Ectodermal cell (in vitro differentiated cells): ENCODE data around the gene FANCE.

Source experiments
- H3K27ac ChIP-seq: 2 replicates; pipeline ENCODE4 v1.7.0; 2013; ENCODE audit warnings: mild to moderate bottlenecking, low read depth, low read length; ENCODE audit not compliant: insufficient read depth, poor library complexity, severe bottlenecking
- H3K27me3 ChIP-seq: 2 replicates; pipeline ENCODE4 v1.7.0; 2013; ENCODE audit warnings: mild to moderate bottlenecking, low read length; ENCODE audit not compliant: insufficient read depth, control insufficient read depth, poor library complexity, severe bottlenecking
- H3K36me3 ChIP-seq: one replicate; pipeline ENCODE4 v1.7.0; 2013; ENCODE audit warnings: low read length; ENCODE audit not compliant: control insufficient read depth, insufficient read depth
- H3K4me1 ChIP-seq: one replicate; pipeline ENCODE4 v1.7.0; 2013; ENCODE audit warnings: low read length; ENCODE audit not compliant: control insufficient read depth, insufficient read depth
- H3K4me3 ChIP-seq: 2 replicates; pipeline ENCODE4 v1.7.0; 2013; ENCODE audit warnings: low read depth, low read length, control low read depth; ENCODE audit not compliant: insufficient read depth
- H3K9me3 ChIP-seq: 2 replicates; pipeline ENCODE4 v1.7.0; 2013; ENCODE audit warnings: mild to moderate bottlenecking, low read length, moderate library complexity; ENCODE audit not compliant: control insufficient read depth
- WGBS, 2 experiments: methylation state at CpG; one replicate each; pipeline ENCODE4 v1.1.7; 2013; ENCODE audit warnings: missing lambda C conversion rate in 2 of 2; 5-methylcytosine and 5-hydroxymethylcytosine counted together

The FANCE gene

DNA sequence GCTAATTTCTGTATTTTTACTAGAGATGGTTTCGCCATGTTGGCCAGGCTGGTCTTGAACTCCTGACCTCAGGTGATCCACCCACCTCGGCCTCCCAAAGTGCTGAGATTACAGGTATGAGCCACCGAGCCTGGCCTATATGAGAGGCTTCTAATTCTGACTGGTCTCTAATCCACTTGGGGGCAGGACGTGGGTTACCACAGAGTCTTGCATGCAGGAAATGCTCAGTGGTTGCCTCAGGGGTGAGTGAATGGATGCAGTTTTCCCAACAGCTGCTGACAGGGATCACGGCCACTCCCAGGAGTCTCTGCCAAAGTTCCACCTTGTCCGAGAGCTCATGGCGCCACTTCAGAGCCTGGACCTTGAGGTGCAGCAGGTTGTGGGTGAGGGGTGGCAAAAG, 6.4 kb upstream of the FANCE start:
- 89 to 93% methylated on average over 7 of the region's 7 CpGs for WGBS, 2 experiments
- H3K4me1 ChIP-seq = no peaks in the 10 kb centered on the region
- no peak overlapping the region for H3K4me3 ChIP-seq
- H3K27me3 ChIP-seq = peaks cover 12% of the 10 kb centered on the region
- H3K36me3 ChIP-seq = no peaks in the 10 kb centered on the region
- H3K27ac ChIP-seq = no peak overlapping the region
- no peaks in the 10 kb centered on the region for H3K9me3 ChIP-seq

DNA sequence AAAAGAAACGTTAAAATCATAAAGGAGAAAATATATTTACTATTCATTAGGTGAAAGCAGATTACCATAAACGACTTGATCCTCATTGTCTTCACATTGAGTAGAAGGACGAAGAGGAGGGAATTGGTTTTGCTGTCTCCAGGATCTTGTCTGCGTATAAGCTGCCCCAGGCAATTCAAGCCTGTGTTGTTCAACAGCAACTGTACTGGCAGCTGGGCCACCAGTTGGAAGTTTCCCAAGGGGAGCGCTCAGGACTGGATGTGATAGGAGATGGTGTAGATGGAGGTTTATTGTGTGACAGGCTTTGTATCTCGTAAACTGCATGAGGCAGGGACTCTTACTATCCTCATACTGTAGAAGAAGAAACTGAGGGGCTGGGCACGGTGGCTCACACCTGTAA, 3.9 kb upstream of the FANCE start:
- H3K27ac ChIP-seq = no peak overlapping the region
- no peaks in the 10 kb centered on the region for H3K9me3 ChIP-seq
- no peaks in the 10 kb centered on the region for H3K36me3 ChIP-seq
- H3K27me3 ChIP-seq = peaks cover 21% of the 10 kb centered on the region
- no peak overlapping the region for H3K4me3 ChIP-seq
- 80% methylated on average over 7 of the region's 7 CpGs for WGBS, 2 experiments
- peaks cover 4% of the 10 kb centered on the region for H3K4me1 ChIP-seq

DNA sequence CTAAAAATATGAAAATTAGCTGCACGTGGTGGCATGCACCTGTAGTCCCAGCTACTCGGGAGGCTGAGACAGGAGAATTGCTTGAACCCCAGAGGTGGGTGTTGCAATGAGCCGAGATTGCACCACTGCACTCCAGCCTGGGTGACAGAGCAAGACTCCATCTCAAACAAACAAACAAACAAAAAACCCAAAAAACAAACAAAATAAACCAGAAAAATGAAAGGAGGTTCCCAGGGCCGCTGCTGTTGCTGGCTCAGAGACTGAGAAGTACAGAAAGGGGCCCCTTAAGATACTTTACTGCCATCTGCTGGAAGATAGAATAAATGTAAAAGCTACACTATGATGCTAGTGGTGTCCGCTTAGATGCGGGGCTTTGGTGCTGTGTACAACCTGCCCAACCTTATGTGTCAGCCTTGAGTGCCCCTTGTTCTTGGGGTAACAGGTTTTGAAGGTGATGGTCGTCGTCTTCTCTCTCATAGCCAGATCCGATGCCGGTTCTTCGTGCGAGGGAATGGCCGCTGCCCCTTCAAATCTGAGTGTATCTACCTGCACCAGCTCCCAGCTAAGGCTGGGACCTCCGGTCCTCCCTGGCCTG, 2.8 kb upstream of the FANCE start:
- Histone ChIP-seq H3K4me1 (peaks cover 14% of the 10 kb centered on the region), H3K9me3 (no peaks in the 10 kb centered on the region), H3K27ac (no peak overlapping the region), H3K4me3 (no peak overlapping the region), H3K27me3 (peaks cover 25% of the 10 kb centered on the region), H3K36me3 (no peaks in the 10 kb centered on the region)
- 42 to 47% methylated on average over 14 of the region's 14 CpGs for WGBS, 2 experiments

DNA sequence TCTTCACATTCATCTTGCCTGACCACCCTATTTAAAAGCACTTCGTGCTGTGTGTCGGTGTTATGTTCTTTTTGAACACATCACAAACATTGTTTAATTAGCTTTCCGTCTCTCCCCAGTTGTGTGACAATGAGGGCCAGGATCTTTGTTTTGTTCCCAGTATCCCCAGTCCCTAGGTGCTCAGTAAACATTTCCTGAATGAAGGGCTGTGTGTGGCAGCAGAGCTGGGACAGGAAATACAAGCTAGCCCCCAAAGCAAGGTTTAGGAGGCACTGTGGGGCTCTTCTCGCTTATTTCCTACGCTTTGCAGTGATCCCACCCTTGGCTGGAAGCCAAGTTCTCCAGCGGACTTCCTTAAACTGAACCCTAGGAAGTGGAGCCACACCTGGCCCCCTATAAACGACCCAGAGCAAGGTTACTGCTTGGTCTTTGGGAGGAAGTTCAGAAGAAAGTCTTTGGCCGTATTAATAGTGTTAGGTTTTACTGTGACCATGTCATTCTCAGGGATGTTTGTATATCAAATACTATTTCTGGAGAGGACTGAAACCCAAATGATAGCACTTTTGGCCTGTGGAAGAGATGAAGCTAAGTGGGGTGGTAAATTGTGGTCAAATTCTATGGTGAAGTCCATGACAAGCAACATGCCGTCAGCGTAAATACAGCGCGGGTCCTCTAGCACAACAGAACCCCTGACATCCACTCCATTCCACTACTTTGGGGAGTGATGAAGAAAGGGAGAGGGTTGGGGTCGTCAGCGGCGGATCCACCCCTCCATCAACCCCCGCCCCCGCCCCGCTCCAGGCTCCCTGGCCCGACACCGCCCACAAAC, 570 bp upstream of the FANCE start:
- H3K9me3 ChIP-seq = no peaks in the 10 kb centered on the region
- H3K36me3 ChIP-seq = no peaks in the 10 kb centered on the region
- H3K27me3 ChIP-seq = peaks cover 25% of the 10 kb centered on the region
- H3K4me1 ChIP-seq = peaks cover 21% of the 10 kb centered on the region
- no peak overlapping the region for H3K4me3 ChIP-seq
- no peak overlapping the region for H3K27ac ChIP-seq
- 31 to 52% methylated on average over 11 to 20 of the region's 20 CpGs for WGBS, 2 experiments

DNA sequence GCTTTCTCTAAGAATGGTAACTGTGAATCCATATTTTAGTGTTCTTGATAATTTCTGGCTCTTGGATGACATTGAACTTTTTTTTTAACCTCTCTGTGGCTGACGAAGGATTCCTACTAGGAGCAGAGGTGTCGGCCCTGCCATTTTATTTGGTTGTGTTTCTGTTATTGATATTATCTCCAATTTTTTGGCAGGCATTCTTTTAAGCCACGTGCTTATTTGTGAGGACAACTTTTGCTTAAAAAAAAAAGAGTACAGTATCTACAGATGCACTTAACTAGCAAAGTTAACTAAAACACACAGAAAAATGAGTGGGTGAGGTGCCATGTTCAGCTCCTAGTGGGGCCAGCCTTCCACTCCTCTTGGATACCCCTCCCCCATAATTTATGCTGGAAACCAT, 1.1 kb downstream of the FANCE start:
- peak overlapping the region; percentile 70 for H3K4me3 ChIP-seq
- no peaks in the 10 kb centered on the region for H3K9me3 ChIP-seq
- H3K27me3 ChIP-seq = peaks cover 25% of the 10 kb centered on the region
- 81 to 82% methylated on average over 3 of the region's 3 CpGs for WGBS, 2 experiments
- H3K36me3 ChIP-seq = peaks cover 4% of the 10 kb centered on the region
- peaks cover 21% of the 10 kb centered on the region for H3K4me1 ChIP-seq
- no peak overlapping the region for H3K27ac ChIP-seq

DNA sequence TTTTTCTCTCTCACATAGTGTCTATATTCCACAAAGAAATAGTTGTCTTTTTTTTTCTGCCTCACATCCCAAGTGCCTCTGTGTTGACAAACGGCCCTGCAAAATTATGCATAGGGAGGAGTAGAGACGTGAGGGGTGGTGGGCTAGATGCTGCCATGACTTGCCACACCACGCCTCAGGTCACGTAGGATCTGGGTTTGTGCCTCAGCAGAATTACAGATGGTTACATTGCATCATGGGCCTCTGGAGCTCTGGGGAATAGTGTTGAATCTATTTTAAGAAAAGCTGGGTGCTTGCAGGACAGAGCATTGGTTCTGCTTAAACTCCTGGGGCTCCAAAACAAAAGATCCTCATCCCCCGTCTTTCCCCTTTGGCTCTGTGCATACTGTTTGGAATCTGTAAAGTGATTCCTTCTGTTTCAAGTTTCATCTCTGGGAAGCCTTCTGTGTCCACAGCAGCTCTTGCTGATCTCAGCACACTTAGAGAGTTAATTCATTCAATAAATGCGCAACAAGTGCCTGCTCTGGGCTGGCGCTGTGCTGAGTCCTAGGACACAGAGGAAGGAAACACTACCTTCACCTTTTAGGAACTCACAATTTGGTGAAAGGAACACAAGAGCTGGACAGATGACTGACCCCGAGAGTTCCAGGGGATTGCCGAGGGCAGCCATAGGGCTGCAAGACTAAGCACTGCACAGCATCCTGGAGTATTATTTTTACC, 2.4 kb downstream of the FANCE start:
- Histone ChIP-seq H3K4me3 (no peak overlapping the region), H3K9me3 (no peaks in the 10 kb centered on the region), H3K4me1 (peaks cover 21% of the 10 kb centered on the region), H3K36me3 (peaks cover 4% of the 10 kb centered on the region), H3K27ac (no peak overlapping the region), H3K27me3 (peaks cover 24% of the 10 kb centered on the region)
- 69 to 71% methylated on average over 9 of the region's 9 CpGs for WGBS, 2 experiments

DNA sequence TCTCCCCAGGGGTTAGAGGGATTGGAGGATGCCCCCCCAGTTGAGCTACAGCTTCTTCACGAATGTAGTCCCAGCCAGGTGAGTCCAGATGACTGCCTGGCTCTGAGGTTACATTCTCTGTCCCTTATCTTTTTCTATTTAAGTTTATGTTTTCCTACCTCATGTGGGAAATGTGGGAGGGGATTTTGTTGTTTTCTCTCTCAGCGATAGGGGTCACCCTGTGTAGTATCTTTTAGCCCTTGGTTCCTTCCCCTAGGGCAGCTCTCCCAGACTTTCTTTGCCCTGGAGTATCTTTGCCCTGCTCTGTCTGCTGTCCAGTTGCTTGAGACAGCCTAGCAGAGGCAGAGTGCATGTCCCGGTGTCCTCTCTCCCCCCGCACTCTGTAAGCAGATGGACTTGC, 5.8 kb downstream of the FANCE start:
- 82 to 84% methylated on average over 4 of the region's 4 CpGs for WGBS, 2 experiments
- Histone ChIP-seq H3K36me3 (peaks cover 12% of the 10 kb centered on the region), H3K27me3 (peaks cover 6% of the 10 kb centered on the region), H3K4me1 (peaks cover 21% of the 10 kb centered on the region), H3K9me3 (no peaks in the 10 kb centered on the region), H3K4me3 (no peak overlapping the region), H3K27ac (no peak overlapping the region)

DNA sequence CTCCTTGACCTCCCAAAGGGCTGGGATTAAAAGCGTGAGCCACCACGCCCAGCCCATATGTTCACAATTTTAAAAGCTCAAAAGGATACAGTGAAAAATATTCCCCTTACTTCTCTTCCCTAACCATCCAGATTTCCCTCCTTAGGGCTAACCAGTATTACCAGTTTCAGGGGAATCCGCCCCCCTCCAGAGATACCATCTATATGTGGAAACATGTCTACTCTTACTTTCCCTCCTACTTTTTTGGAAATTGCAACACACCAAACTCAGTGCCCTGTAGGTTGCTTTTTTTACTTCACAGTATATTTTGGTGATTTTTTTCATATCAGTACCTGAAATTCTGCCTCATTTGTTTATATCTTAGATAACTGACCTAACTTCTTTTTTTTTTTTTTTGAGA, 9.1 kb downstream of the FANCE start:
- peaks cover 16% of the 10 kb centered on the region for H3K36me3 ChIP-seq
- H3K27ac ChIP-seq = no peak overlapping the region
- no peaks in the 10 kb centered on the region for H3K9me3 ChIP-seq
- H3K4me1 ChIP-seq = no peaks in the 10 kb centered on the region
- 77 to 78% methylated on average over 3 of the region's 3 CpGs for WGBS, 2 experiments
- no peak overlapping the region for H3K4me3 ChIP-seq
- no peaks in the 10 kb centered on the region for H3K27me3 ChIP-seq

DNA sequence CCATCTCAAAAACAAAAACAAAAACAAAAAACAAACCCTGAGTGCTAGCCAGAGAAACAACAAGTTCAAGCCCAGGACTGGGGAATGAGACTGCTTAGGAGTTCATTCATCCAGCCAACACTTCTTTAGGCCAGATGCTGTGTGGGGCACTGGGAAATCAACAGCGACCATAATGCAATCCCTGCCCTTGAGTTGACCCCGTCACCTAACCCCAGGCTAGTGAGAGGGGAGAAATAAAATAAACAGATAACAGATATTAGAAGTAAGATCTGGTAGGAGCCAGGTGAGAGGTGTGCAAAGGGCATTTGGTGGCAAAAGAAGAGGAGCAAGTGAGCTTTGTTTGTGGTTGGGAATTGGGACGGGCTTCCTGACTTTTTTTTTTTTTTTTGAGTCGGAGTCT, 11.2 kb downstream of the FANCE start:
- Histone ChIP-seq H3K4me1 (no peaks in the 10 kb centered on the region), H3K4me3 (no peak overlapping the region), H3K27me3 (peaks cover 4% of the 10 kb centered on the region), H3K27ac (no peak overlapping the region), H3K36me3 (peaks cover 17% of the 10 kb centered on the region), H3K9me3 (no peaks in the 10 kb centered on the region)
- WGBS, 2 experiments = 97 to 98% methylated on average over 4 of the region's 4 CpGs

DNA sequence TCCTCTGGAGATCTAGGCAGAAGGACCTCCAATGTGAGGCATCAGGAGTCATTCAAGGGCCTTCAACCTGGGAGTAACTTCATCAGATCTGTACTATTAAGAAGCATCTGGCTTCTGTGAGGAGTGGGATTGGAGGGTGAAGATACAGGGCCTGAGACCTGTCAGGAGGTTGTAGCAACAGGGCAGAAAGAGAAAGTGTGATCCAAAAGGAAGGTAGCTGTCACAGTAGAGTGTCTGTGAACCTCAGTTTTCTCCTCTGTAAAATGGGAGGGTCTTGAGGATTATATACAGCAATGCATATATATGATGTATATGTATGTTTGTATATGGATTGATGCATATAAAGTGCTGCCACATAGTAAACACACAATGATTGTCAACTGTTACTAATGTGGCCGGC, 13.5 kb downstream of the FANCE start:
- Histone ChIP-seq H3K27ac (no peak overlapping the region), H3K36me3 (peaks cover 15% of the 10 kb centered on the region), H3K4me1 (peaks cover 9% of the 10 kb centered on the region), H3K9me3 (no peaks in the 10 kb centered on the region), H3K27me3 (peaks cover 4% of the 10 kb centered on the region), H3K4me3 (no peak overlapping the region)
- 100% methylated on average over 1 of the region's 1 CpG for WGBS, 2 experiments
